SK-N-SH treated with all-trans-retinoic acid at 6 μM for 48 hours (cell line): Measurements from ENCODE around the gene CXCL5.

Source experiments
- ATAC-seq: fragments of 200-7000 bp; cut with Tn5 transposase; 3 replicates; pipeline ENCODE4 v1.9.1; 2020; ENCODE audit warnings: mild to moderate bottlenecking, moderate library complexity
- ARNTL ChIP-seq: fragments of 450-650 bp; formaldehyde crosslinking; IDR thresholded peaks from 2 replicates; pipeline ENCODE4 v1.5.0; 2020; ENCODE audit warnings: low read depth, mild to moderate bottlenecking, moderate library complexity, borderline replicate concordance
- BACH2 ChIP-seq: fragments of 250-450 bp; sonication (Bioruptor Pico); IDR thresholded peaks from 2 replicates; pipeline ENCODE4 v1.9.0; 2021; ENCODE audit warnings: mild to moderate bottlenecking, borderline replicate concordance
- CSDC2 ChIP-seq: fragments of 250-450 bp; sonication (Bioruptor Pico); IDR thresholded peaks from 2 replicates; pipeline ENCODE4 v1.5.0; 2020; ENCODE audit warnings: mild to moderate bottlenecking, moderate library complexity
- ESRRG ChIP-seq: fragments of 250-450 bp; sonication (Bioruptor Pico); IDR thresholded peaks from 2 replicates; pipeline ENCODE4 v1.6.1; 2021; ENCODE audit warnings: mild to moderate bottlenecking
- GLIS3 ChIP-seq: fragments of 250-450 bp; sonication (Bioruptor Pico); IDR thresholded peaks from 2 replicates; pipeline ENCODE4 v1.5.0; 2020; ENCODE audit warnings: mild to moderate bottlenecking, moderate library complexity
- ISL1 ChIP-seq: fragments of 250-450 bp; sonication (Bioruptor Pico); IDR thresholded peaks from 2 replicates; pipeline ENCODE4 v2.1.2; 2022; ENCODE audit warnings: mild to moderate bottlenecking, moderate library complexity
- OSR1 ChIP-seq: fragments of 250-450 bp; sonication (Bioruptor Pico); IDR thresholded peaks from 2 replicates; pipeline ENCODE4 v1.8.0; 2022; ENCODE audit warnings: moderate library complexity, mild to moderate bottlenecking, inconsistent platforms
- PPARA ChIP-seq: fragments of 250-450 bp; sonication (Bioruptor Pico); IDR thresholded peaks from 2 replicates; pipeline ENCODE4 v1.5.0; 2020; ENCODE audit warnings: mild to moderate bottlenecking, borderline replicate concordance
- RARB ChIP-seq: fragments of 250-450 bp; sonication (Bioruptor Pico); IDR thresholded peaks from 2 replicates; pipeline ENCODE4 v1.8.0; 2021; ENCODE audit warnings: mild to moderate bottlenecking, moderate library complexity
- SNAI2 ChIP-seq: fragments of 250-450 bp; sonication (Bioruptor Pico); IDR thresholded peaks from 2 replicates; pipeline ENCODE4 v1.5.0; 2020; ENCODE audit warnings: mild to moderate bottlenecking, moderate library complexity
- TCF4 ChIP-seq: fragments of 250-450 bp; sonication (Bioruptor Pico); IDR thresholded peaks from 2 replicates; pipeline ENCODE4 v1.8.0; 2021; ENCODE audit warnings: mild to moderate bottlenecking, moderate library complexity, borderline replicate concordance
- TOX ChIP-seq: fragments of 250-450 bp; sonication (Bioruptor Pico); IDR thresholded peaks from 2 replicates; pipeline ENCODE4 v1.8.0; 2021; ENCODE audit warnings: mild to moderate bottlenecking, moderate library complexity, borderline replicate concordance
- ZFP3 ChIP-seq: fragments of 250-450 bp; sonication (Bioruptor Pico); IDR thresholded peaks from 2 replicates; pipeline ENCODE4 v1.5.0; 2020; ENCODE audit warnings: mild to moderate bottlenecking, moderate library complexity
- ZFP30 ChIP-seq: fragments of 450-650 bp; formaldehyde crosslinking; IDR thresholded peaks from 2 replicates; pipeline ENCODE4 v1.5.0; 2022; ENCODE audit warnings: mild to moderate bottlenecking, moderate library complexity
- ZNF8 ChIP-seq: fragments of 450-650 bp; formaldehyde crosslinking; IDR thresholded peaks from 2 replicates; pipeline ENCODE4 v1.5.0; 2020; ENCODE audit warnings: mild to moderate bottlenecking, moderate library complexity
- TF ChIP-seq, protein P1 (sequence below): fragments of 250-450 bp; sonication (Bioruptor Pico); IDR thresholded peaks from 2 replicates; pipeline ENCODE4 v1.8.0; 2020; ENCODE audit warnings: mild to moderate bottlenecking, moderate library complexity, borderline replicate concordance
- TF ChIP-seq, protein P2 (sequence below): fragments of 250-450 bp; sonication (Bioruptor Pico); IDR thresholded peaks from 2 replicates; pipeline ENCODE4 v1.5.1; 2021; ENCODE audit warnings: mild to moderate bottlenecking, moderate library complexity
- TF ChIP-seq, protein P3 (sequence below): fragments of 250-450 bp; sonication (Bioruptor Pico); IDR thresholded peaks from 2 replicates; pipeline ENCODE4 v1.8.0; 2021; ENCODE audit warnings: low read depth, mild to moderate bottlenecking, moderate library complexity, borderline replicate concordance
- TF ChIP-seq, protein P4 (sequence below): fragments of 250-450 bp; sonication (Bioruptor Pico); IDR thresholded peaks from 2 replicates; pipeline ENCODE4 v1.5.0; 2020; ENCODE audit warnings: mild to moderate bottlenecking, moderate library complexity
- TF ChIP-seq, protein P5 (sequence below): fragments of 250-450 bp; sonication (Bioruptor Pico); IDR thresholded peaks from 2 replicates; pipeline ENCODE4 v1.5.1; 2020; ENCODE audit warnings: low read depth, mild to moderate bottlenecking, moderate library complexity

Gene CXCL5

DNA sequence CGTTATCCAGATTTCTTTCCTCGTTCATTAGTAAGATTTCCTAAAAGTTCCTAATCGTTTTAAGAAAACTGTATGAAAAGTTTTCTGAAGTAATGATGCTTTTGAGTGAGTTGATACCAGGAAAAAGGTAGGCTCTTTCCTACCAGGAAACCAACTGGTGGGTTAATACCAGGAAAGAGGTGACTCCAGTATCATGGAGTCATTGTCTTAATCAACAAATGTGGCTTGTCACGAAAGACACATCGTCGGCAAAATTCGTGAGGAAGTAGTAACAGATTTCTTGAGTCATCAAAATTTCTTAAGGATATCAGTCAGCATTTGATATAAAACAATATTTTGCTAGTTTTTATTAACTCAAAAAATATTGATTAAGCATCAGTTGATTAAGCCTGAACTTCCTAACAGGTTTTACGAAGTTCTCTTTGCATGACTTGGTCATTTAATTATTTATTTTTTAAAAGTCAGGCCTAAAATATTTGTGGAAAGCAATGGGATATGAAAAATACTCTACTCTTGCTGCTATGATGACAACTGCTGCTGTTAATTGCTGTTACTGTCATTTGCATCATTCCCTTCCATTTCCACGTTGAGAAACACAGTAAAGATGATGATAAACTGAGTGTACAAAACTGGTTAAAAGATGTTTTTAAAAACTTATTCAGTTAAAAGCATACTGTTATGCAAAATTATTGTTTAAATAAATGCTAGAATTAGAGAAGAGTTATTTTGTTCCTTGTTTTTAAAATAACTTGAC lies 7.3 kb downstream of the CXCL5 start (continued):
- TF ChIP-seq, protein P1, sequence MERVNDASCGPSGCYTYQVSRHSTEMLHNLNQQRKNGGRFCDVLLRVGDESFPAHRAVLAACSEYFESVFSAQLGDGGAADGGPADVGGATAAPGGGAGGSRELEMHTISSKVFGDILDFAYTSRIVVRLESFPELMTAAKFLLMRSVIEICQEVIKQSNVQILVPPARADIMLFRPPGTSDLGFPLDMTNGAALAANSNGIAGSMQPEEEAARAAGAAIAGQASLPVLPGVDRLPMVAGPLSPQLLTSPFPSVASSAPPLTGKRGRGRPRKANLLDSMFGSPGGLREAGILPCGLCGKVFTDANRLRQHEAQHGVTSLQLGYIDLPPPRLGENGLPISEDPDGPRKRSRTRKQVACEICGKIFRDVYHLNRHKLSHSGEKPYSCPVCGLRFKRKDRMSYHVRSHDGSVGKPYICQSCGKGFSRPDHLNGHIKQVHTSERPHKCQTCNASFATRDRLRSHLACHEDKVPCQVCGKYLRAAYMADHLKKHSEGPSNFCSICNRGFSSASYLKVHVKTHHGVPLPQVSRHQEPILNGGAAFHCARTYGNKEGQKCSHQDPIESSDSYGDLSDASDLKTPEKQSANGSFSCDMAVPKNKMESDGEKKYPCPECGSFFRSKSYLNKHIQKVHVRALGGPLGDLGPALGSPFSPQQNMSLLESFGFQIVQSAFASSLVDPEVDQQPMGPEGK (CRISPR knock-in tag), result no peak
- TF ChIP-seq, protein P2, sequence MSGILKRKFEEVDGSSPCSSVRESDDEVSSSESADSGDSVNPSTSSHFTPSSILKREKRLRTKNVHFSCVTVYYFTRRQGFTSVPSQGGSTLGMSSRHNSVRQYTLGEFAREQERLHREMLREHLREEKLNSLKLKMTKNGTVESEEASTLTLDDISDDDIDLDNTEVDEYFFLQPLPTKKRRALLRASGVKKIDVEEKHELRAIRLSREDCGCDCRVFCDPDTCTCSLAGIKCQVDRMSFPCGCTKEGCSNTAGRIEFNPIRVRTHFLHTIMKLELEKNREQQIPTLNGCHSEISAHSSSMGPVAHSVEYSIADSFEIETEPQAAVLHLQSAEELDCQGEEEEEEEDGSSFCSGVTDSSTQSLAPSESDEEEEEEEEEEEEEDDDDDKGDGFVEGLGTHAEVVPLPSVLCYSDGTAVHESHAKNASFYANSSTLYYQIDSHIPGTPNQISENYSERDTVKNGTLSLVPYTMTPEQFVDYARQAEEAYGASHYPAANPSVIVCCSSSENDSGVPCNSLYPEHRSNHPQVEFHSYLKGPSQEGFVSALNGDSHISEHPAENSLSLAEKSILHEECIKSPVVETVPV (CRISPR knock-in tag), result no peak

DNA sequence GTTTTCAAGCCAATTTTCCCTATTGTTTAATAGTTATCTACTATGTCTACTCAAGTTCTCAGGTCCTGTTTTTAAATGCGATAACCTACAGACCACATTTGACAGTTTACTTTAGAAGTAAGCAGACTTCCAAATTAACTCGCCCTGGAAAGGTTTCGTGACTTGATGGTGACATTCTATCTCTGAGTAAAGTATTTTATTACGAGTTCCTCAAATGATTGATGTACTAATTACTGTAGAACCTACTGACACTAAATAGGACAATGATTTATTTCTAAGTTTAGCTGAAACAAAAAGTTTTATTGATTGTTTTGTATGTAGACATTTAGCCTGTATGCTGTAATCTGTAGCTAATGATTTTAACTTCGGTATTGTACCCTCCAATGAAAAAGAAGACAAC lies 8.5 kb downstream of the CXCL5 start:
- TF ChIP-seq ISL1 (CRISPR knock-in tag), result no peak
- TF ChIP-seq CSDC2 (CRISPR knock-in tag), result no peak
- no peak for TF ChIP-seq GLIS3 (CRISPR knock-in tag)
- TF ChIP-seq ARNTL, result no peak
- TF ChIP-seq ZFP3 (CRISPR knock-in tag), result no peak
- TF ChIP-seq BACH2 (CRISPR knock-in tag), result no peak
- no peak for TF ChIP-seq ESRRG (CRISPR knock-in tag)
- TF ChIP-seq, protein P1 (CRISPR knock-in tag), result no peak
- TF ChIP-seq OSR1, result no peak
- TF ChIP-seq SNAI2 (CRISPR knock-in tag), result no peak
- TF ChIP-seq, protein P3, sequence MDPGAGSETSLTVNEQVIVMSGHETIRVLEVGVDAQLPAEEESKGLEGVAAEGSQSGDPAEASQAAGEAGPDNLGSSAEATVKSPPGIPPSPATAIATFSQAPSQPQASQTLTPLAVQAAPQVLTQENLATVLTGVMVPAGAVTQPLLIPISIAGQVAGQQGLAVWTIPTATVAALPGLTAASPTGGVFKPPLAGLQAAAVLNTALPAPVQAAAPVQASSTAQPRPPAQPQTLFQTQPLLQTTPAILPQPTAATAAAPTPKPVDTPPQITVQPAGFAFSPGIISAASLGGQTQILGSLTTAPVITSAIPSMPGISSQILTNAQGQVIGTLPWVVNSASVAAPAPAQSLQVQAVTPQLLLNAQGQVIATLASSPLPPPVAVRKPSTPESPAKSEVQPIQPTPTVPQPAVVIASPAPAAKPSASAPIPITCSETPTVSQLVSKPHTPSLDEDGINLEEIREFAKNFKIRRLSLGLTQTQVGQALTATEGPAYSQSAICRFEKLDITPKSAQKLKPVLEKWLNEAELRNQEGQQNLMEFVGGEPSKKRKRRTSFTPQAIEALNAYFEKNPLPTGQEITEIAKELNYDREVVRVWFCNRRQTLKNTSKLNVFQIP (CRISPR knock-in tag), result no peak
- no peak for TF ChIP-seq TOX (CRISPR knock-in tag)
- TF ChIP-seq ZNF8, result no peak
- TF ChIP-seq ZFP30, result no peak
- no peak for TF ChIP-seq RARB (CRISPR knock-in tag)
- TF ChIP-seq PPARA (CRISPR knock-in tag), result no peak
- TF ChIP-seq, protein P4, sequence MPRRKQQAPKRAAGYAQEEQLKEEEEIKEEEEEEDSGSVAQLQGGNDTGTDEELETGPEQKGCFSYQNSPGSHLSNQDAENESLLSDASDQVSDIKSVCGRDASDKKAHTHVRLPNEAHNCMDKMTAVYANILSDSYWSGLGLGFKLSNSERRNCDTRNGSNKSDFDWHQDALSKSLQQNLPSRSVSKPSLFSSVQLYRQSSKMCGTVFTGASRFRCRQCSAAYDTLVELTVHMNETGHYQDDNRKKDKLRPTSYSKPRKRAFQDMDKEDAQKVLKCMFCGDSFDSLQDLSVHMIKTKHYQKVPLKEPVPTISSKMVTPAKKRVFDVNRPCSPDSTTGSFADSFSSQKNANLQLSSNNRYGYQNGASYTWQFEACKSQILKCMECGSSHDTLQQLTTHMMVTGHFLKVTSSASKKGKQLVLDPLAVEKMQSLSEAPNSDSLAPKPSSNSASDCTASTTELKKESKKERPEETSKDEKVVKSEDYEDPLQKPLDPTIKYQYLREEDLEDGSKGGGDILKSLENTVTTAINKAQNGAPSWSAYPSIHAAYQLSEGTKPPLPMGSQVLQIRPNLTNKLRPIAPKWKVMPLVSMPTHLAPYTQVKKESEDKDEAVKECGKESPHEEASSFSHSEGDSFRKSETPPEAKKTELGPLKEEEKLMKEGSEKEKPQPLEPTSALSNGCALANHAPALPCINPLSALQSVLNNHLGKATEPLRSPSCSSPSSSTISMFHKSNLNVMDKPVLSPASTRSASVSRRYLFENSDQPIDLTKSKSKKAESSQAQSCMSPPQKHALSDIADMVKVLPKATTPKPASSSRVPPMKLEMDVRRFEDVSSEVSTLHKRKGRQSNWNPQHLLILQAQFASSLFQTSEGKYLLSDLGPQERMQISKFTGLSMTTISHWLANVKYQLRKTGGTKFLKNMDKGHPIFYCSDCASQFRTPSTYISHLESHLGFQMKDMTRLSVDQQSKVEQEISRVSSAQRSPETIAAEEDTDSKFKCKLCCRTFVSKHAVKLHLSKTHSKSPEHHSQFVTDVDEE, result no peak
- TF ChIP-seq, protein P2 (CRISPR knock-in tag), result no peak
- no peak for TF ChIP-seq TCF4 (CRISPR knock-in tag)
- TF ChIP-seq, protein P5, sequence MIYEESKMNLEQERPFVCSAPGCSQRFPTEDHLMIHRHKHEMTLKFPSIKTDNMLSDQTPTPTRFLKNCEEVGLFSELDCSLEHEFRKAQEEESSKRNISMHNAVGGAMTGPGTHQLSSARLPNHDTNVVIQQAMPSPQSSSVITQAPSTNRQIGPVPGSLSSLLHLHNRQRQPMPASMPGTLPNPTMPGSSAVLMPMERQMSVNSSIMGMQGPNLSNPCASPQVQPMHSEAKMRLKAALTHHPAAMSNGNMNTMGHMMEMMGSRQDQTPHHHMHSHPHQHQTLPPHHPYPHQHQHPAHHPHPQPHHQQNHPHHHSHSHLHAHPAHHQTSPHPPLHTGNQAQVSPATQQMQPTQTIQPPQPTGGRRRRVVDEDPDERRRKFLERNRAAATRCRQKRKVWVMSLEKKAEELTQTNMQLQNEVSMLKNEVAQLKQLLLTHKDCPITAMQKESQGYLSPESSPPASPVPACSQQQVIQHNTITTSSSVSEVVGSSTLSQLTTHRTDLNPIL, result no peak
- no peak for ATAC-seq
